Omental fat pad (tissue), 4 donors: ENCODE measurements around the gene CUL1. TPM values are rescaled to one million over a fixed set of nuclear protein-coding genes. Genes with fewer than 3 reads are reported as not detected.

Experiments
- ATAC-seq: fragments of 150-250 bp; one replicate; pipeline ENCODE4 v1.9.1; 2016; ENCODE audit warnings: mild to moderate bottlenecking, moderate library complexity; ENCODE audit not compliant: low FRiP score
- DNase-seq: peaks from one replicate; pipeline ENCODE4 v3.0.0-alpha.2; 2019; ENCODE audit warnings: low spot score
- CTCF ChIP-seq, 3 donors: fragments of 450-650 bp; IDR thresholded peaks; one replicate each; pipeline ENCODE4 v1.5.1; 2016 to 2017; ENCODE audit warnings: antibody characterized with exemption in 3 of 3, mild to moderate bottlenecking in 3 of 3, moderate library complexity in 2 of 3
- total RNA-seq, 4 donors: library from RNA; depleted of rRNA; stranded (reverse); fragments of >200 nt; gene quantifications; one replicate each; pipeline ENCODE4 v1.1.0, GENCODE V29; 2016

Gene CUL1
- total RNA-seq, 4 donors from 2014 or later = 47.0 to 74.5 (median 55.7) TPM

DNA sequence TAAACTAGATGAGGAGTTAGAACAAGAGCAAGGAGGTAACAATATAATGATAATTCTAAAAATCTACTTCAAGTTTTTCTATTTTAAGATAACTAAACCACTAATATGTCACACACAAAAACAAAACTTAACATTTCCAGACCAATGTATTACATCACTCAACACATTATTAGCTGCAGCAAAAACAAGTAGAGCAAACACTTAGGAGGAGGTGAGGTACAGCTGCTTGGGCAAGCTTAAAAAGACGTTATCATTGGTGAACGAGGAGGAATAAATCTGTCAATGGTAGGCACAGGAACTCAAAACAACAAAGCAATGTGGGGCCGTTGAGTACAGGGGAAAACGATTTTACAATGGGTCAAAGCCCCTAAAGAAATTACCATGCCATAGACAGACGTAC is 126.6 kb downstream of the CUL1 start:
- DNase-seq (no peak), ATAC-seq (no peak)
- TF ChIP-seq CTCF (IDR thresholded peaks at IDR 0.05) = no peak

DNA sequence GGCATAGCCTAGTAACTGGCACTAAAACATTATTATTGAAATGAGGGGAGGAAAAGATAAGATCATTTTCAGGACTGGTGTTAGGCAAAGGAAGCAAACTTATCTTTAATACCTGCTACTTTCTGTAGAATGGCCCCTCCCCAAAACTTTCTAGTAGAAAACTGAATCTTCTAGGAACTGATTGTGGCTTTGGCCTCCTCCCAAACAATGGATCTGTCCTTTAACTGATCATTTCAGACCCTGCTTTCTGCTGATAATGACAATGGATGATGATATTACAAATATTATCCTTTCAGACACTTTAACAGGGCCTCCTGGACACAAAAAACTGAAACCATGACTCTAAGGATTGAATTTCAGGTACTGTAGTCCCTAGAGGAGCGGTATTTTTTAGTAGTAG is 130.3 kb downstream of the CUL1 start:
- no peak for ATAC-seq
- TF ChIP-seq CTCF (IDR thresholded peaks at IDR 0.05) = no peak
- DNase-seq = no peak

DNA sequence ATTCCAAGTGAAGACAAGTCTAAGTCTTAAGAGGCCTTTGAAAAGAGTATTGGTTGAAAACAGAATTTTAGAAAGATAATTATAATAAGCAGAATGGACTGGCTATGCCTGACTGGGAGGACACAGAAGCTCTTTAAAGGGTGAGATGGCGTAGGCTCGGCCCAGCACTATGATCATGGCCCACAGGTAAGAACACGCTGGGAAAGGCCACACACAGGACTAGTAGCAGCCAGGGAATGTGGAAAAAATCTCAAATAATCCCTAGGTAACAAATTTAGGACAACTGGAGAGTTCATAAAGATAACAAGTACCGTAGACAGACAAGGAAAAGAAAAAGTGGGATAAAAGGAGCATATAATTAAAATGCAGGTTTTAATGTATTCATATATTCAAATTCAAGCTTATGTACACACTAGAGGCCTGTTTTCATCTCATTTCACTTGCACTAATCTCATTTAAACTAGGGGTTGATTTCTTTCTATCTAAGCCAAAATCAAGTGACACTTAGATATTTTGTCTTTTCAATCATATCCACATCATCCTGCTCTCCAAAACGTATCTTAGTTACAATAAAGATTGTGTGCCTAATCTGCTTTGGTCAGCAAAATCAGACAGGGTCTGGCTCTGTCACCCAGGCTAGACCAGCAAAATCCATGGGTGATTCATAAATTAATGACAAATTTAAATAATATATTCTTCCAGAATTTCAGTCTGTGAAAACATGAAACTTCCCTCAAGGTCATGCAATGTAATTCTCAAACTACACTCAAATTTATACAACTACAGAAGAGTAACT is 132.4 kb downstream of the CUL1 start:
- DNase-seq (no peak), ATAC-seq (no peak)
- TF ChIP-seq CTCF (IDR thresholded peaks at IDR 0.05) = no peak

DNA sequence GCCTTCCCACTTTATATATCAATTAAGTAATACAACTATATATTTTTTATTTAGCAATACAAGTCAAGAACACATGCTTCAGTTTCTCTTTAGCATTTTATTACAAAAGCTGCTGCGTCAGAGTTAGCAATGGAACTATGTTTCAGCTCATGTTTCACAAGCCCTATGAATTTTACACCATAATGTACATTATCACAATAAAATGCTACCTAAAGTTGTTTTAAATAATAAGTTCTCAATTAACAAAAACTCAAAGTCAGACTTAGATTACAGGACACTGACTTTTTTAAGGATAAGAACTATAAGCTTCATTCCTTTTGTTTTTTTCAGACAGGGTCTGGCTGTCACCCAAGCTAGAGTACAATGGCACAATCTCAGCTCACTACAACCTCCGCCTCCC is 133.1 kb downstream of the CUL1 start:
- TF ChIP-seq CTCF (IDR thresholded peaks at IDR 0.05) = no peak
- DNase-seq (no peak), ATAC-seq (no peak)

GRCh38 chr7:148834605-148835004 is 135.9 kb downstream of the CUL1 start:
- TF ChIP-seq CTCF (IDR thresholded peaks at IDR 0.05) = no peak
- DNase-seq = no peak
- no peak for ATAC-seq

GRCh38 chr7:148835854-148836253 is 137.2 kb downstream of the CUL1 start:
- ATAC-seq (no peak), DNase-seq (no peak)
- TF ChIP-seq CTCF (IDR thresholded peaks at IDR 0.05) = no peak

DNA sequence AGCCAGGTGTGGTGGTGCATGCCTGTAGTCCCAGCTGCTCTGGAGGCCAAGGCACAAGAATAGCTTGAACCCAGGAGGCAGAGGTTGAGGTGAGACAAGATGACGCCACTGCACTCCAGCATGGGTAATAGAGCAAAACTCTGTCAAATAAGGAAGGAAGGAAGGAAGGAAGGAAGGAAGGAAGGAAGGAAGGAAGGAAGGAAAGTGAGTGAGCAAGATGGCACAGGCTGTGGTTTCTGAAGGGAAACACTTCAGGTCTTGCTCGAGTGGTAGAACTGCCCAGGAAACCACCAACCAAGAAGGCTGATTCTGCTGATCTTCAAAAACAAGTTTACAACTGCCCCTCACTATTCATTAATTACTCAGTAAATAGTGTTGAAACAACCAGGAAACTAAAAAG is 140.2 kb downstream of the CUL1 start:
- DNase-seq (no peak), ATAC-seq (no peak)
- no peak for TF ChIP-seq CTCF (IDR thresholded peaks at IDR 0.05)
